ENCODE measurements around the gene AGBL4. TPM values are rescaled to one million over a fixed set of nuclear protein-coding genes. Genes with fewer than 3 reads are reported as not detected.

Gene AGBL4
- total RNA-seq, 2 experiments from 2014 or later: not detected

DNA sequence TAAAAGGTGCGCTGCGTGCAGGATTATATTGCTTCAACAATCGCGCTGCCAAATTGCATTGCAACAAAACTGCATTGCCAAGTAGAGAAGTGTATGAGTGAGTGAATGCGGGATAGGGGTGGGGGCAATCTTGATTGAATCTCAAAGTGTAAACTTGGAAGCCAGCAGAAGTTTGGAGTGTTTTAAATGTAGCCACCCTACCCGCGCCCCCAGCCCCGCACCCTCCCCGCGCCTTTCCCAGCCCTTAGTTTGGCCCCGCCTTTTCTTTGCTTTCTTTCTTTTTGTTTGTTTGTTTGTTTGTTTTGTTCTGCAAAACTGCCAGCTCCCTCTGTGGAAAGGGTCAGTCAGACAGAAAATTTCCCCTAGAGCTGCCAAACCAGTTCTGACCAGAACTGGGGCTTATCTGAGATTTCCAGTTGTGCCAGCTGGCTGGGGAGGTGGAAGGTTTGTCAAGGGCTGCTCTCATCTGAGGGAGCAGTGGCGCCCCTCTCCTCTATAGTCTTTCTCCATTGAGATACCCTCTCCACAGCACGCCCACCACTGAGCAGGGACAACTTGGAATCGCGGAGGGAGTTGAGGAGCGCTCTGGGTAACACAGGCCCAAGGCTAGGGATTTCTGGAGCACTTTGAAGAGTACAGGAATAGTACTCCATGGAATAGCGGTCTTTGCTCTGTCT is 1246.4 kb downstream of the AGBL4 start:
- Mint-ChIP-seq H3K4me3 (peak overlapping the region; percentile 83), H3K9me3 (no peaks in the 10 kb centered on the region), H3K27ac (no peak overlapping the region), H3K27me3 (ENCODE audit: low read depth) (no peaks in the 10 kb centered on the region), H3K4me1 (ENCODE audit: low read depth) (peaks cover 36% of the 10 kb centered on the region), H3K36me3 (ENCODE audit: low read depth) (peaks cover 4% of the 10 kb centered on the region)
- CTCF ChIA-PET: no interaction called here
- no peak for DNase-seq
- intact Hi-C loops (cut with micrococcal nuclease): loop anchor here (2.0 to 10.0 kb wide), 2 partner anchors 13 to 303 kb away; partner anchors contain the start of gene SPATA6

GRCh38 chr1:48776393-48777218 is 1247.1 kb downstream of the AGBL4 start, which contains the start of gene BEND5:
Gene BEND5 (minus strand): TSS chr1:48776891. CDS start chr1:48776831, 60 bp downstream.
- Mint-ChIP-seq H3K4me3 (peak within 1 kb of the TSS; percentile 86), H3K27ac (peak within 1 kb of the TSS; percentile 52), H3K4me1 (ENCODE audit: low read depth) (peaks cover 42% of the 10 kb centered on the region), H3K9me3 (no peaks in the 10 kb centered on the region), H3K36me3 (ENCODE audit: low read depth) (peaks cover 6% of the 10 kb centered on the region), H3K27me3 (ENCODE audit: low read depth) (no peaks in the 10 kb centered on the region)
- DNase-seq: peak; percentile 54
- CTCF ChIA-PET: no interaction called here
- intact Hi-C loops (cut with micrococcal nuclease): loop anchor here (2.0 to 10.0 kb wide), 2 partner anchors 14 to 302 kb away; partner anchors contain the start of gene SPATA6

DNA sequence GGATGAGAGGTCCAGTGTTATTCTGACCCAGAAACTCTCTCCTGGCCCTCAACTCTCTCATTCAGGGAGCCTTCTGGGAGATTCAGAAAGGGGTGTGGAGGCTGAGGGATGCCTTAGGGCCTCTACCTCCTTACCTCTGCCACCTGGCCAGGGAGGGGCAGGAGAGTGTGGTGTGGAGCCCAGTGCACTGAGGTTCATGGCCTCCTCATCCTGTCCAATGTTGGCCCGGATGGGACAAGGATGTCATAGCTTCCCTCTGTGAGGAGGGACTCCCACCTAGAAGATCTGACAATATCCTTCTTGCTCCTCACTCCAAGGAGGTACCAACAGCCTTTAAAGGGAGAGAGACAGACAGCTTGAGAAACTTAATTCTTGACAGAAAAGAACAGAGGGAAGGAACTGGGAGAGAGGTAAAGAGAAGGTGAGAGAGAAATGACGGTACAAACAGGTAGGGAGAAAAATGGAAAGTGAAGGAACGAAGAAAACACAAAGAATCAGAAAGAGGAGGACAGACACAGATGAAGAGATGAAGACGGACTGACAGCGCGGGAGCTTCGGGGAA is 1247.8 kb downstream of the AGBL4 start:
- H3K36me3 Mint-ChIP-seq (ENCODE audit: low read depth): peaks cover 6% of the 10 kb centered on the region
- peak overlapping the region; percentile 52 for H3K27ac Mint-ChIP-seq
- peak overlapping the region; percentile 86 for H3K4me3 Mint-ChIP-seq
- H3K9me3 Mint-ChIP-seq: no peaks in the 10 kb centered on the region
- CTCF ChIA-PET: interaction anchor here (1.6 kb wide), 1 partner anchor 42 kb away, joined by 5 read pairs; no protein-coding TSS in a partner anchor
- DNase-seq: no peak
- no peaks in the 10 kb centered on the region for H3K27me3 Mint-ChIP-seq (ENCODE audit: low read depth)
- H3K4me1 Mint-ChIP-seq (ENCODE audit: low read depth): peaks cover 42% of the 10 kb centered on the region
- intact Hi-C loops (cut with micrococcal nuclease): loop anchor here (2.0 to 10.0 kb wide), 2 partner anchors 15 to 301 kb away; partner anchors contain the start of gene SPATA6

GRCh38 chr1:48773133-48773532 is 1250.6 kb downstream of the AGBL4 start:
- peaks cover 50% of the 10 kb centered on the region for H3K4me1 Mint-ChIP-seq (ENCODE audit: low read depth)
- CTCF ChIA-PET: no interaction called here
- no peaks in the 10 kb centered on the region for H3K9me3 Mint-ChIP-seq
- no peak overlapping the region for H3K27ac Mint-ChIP-seq
- intact Hi-C loops (cut with micrococcal nuclease): loop anchor here (10.0 kb wide), 1 partner anchor 298 kb away; the partner anchor contains the start of gene SPATA6
- DNase-seq: no peak
- peaks cover 6% of the 10 kb centered on the region for H3K36me3 Mint-ChIP-seq (ENCODE audit: low read depth)
- H3K27me3 Mint-ChIP-seq (ENCODE audit: low read depth): no peaks in the 10 kb centered on the region
- H3K4me3 Mint-ChIP-seq: no peak overlapping the region

DNA sequence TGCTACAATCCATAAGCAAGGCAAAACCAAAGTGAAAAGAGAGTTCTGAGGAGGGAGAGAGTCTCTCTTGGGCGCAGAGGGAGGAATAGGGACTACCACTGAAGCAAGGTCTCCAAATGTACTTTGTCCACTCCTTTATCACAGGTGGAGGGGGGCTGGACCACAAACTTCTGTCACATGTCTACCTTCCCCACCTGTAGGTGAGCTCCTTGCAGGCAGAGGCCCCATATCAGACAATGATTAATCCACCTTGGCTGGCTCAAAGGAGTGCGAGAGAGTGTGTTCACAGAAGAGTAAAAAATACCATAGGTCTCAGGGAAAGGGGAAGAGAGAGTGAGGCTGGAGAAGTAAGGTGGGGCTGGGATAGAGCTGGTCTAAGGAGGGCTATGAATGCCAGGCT is 1251.5 kb downstream of the AGBL4 start:
- Mint-ChIP-seq H3K27ac (no peak overlapping the region), H3K4me3 (no peak overlapping the region), H3K4me1 (ENCODE audit: low read depth) (peaks cover 43% of the 10 kb centered on the region), H3K36me3 (ENCODE audit: low read depth) (peaks cover 7% of the 10 kb centered on the region), H3K27me3 (ENCODE audit: low read depth) (no peaks in the 10 kb centered on the region), H3K9me3 (no peaks in the 10 kb centered on the region)
- intact Hi-C loops (cut with micrococcal nuclease): loop anchor here (10.0 kb wide), 1 partner anchor 297 kb away; the partner anchor contains the start of gene SPATA6
- CTCF ChIA-PET: no interaction called here
- DNase-seq: no peak

- H3K9me3 Mint-ChIP-seq: no peaks in the 10 kb centered on the region
- peaks cover 40% of the 10 kb centered on the region for H3K4me1 Mint-ChIP-seq (ENCODE audit: low read depth)
- intact Hi-C loops (cut with micrococcal nuclease): loop anchor here (10.0 kb wide), 1 partner anchor 297 kb away; the partner anchor contains the start of gene SPATA6
- no peak overlapping the region for H3K4me3 Mint-ChIP-seq
- no peak for DNase-seq
- no peaks in the 10 kb centered on the region for H3K27me3 Mint-ChIP-seq (ENCODE audit: low read depth)
- H3K27ac Mint-ChIP-seq: no peak overlapping the region
- CTCF ChIA-PET: no interaction called here
- H3K36me3 Mint-ChIP-seq (ENCODE audit: low read depth): peaks cover 9% of the 10 kb centered on the region
Measured at GRCh38 chr1:48771561-48771960, 1252.2 kb downstream of the AGBL4 start.

GRCh38 chr1:48767975-48768510 is 1255.7 kb downstream of the AGBL4 start:
- peaks cover 20% of the 10 kb centered on the region for H3K4me1 Mint-ChIP-seq (ENCODE audit: low read depth)
- H3K4me3 Mint-ChIP-seq: no peak overlapping the region
- no peaks in the 10 kb centered on the region for H3K9me3 Mint-ChIP-seq
- DNase-seq: no peak
- intact Hi-C loops (cut with micrococcal nuclease): no loop called here
- no peaks in the 10 kb centered on the region for H3K27me3 Mint-ChIP-seq (ENCODE audit: low read depth)
- CTCF ChIA-PET: no interaction called here
- H3K27ac Mint-ChIP-seq: no peak overlapping the region
- H3K36me3 Mint-ChIP-seq (ENCODE audit: low read depth): peaks cover 7% of the 10 kb centered on the region

- Mint-ChIP-seq H3K4me3 (no peak overlapping the region), H3K27me3 (ENCODE audit: low read depth) (no peaks in the 10 kb centered on the region), H3K36me3 (ENCODE audit: low read depth) (peaks cover 6% of the 10 kb centered on the region), H3K27ac (no peak overlapping the region), H3K9me3 (no peaks in the 10 kb centered on the region), H3K4me1 (ENCODE audit: low read depth) (peaks cover 6% of the 10 kb centered on the region)
- intact Hi-C loops (cut with micrococcal nuclease): no loop called here
- CTCF ChIA-PET: interaction anchor here (1.3 kb wide), 1 partner anchor 9 kb away, joined by 3 read pairs; no protein-coding TSS in a partner anchor
- DNase-seq: no peak
Measured at GRCh38 chr1:48765335-48765734, 1258.4 kb downstream of the AGBL4 start.

DNA sequence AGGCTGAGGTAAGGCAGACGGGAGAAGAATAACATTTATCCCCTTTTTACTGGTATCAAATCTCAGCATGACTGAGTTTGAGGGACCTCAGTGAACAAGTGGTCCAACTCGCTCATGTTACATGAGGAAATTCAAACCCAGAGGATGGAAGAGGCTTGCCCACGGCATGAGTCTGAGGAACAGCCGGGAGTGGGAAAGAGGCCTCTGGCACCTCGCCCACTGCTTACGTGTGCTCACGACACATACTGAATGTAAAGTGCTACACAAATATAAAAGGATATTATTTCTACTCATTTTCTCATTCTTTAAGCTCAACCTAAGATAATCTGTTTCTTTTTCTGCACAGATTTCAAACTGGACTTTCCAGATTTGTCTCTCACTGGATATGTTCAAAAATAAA is 1261.8 kb downstream of the AGBL4 start:
- no peak overlapping the region for H3K4me3 Mint-ChIP-seq
- DNase-seq: no peak
- no peaks in the 10 kb centered on the region for H3K4me1 Mint-ChIP-seq (ENCODE audit: low read depth)
- H3K27ac Mint-ChIP-seq: no peak overlapping the region
- no peaks in the 10 kb centered on the region for H3K27me3 Mint-ChIP-seq (ENCODE audit: low read depth)
- intact Hi-C loops (cut with micrococcal nuclease): no loop called here
- H3K36me3 Mint-ChIP-seq (ENCODE audit: low read depth): peaks cover 14% of the 10 kb centered on the region
- no peaks in the 10 kb centered on the region for H3K9me3 Mint-ChIP-seq
- CTCF ChIA-PET: no interaction called here

GRCh38 chr1:48761411-48761810 is 1262.3 kb downstream of the AGBL4 start:
- H3K27me3 Mint-ChIP-seq (ENCODE audit: low read depth): no peaks in the 10 kb centered on the region
- CTCF ChIA-PET: no interaction called here
- DNase-seq: no peak
- H3K4me3 Mint-ChIP-seq: no peak overlapping the region
- no peaks in the 10 kb centered on the region for H3K4me1 Mint-ChIP-seq (ENCODE audit: low read depth)
- peaks cover 14% of the 10 kb centered on the region for H3K36me3 Mint-ChIP-seq (ENCODE audit: low read depth)
- intact Hi-C loops (cut with micrococcal nuclease): no loop called here
- no peak overlapping the region for H3K27ac Mint-ChIP-seq
- no peaks in the 10 kb centered on the region for H3K9me3 Mint-ChIP-seq

- Mint-ChIP-seq H3K9me3 (no peaks in the 10 kb centered on the region), H3K27ac (no peak overlapping the region), H3K4me3 (no peak overlapping the region), H3K4me1 (ENCODE audit: low read depth) (no peaks in the 10 kb centered on the region), H3K36me3 (ENCODE audit: low read depth) (peaks cover 14% of the 10 kb centered on the region), H3K27me3 (ENCODE audit: low read depth) (no peaks in the 10 kb centered on the region)
- intact Hi-C loops (cut with micrococcal nuclease): no loop called here
- no peak for DNase-seq
- CTCF ChIA-PET: no interaction called here
Measured at GRCh38 chr1:48760857-48761256, 1262.9 kb downstream of the AGBL4 start.

- peaks cover 22% of the 10 kb centered on the region for H3K36me3 Mint-ChIP-seq (ENCODE audit: low read depth)
Measured at GRCh38 chr1:48758976-48759375, 1264.8 kb downstream of the AGBL4 start.

More at GRCh38 chr1:48758976-48759375, 1264.8 kb downstream of the AGBL4 start:
- CTCF ChIA-PET: no interaction called here
- Mint-ChIP-seq H3K4me1 (ENCODE audit: low read depth) (no peaks in the 10 kb centered on the region), H3K27me3 (ENCODE audit: low read depth) (no peaks in the 10 kb centered on the region), H3K4me3 (no peak overlapping the region), H3K9me3 (no peaks in the 10 kb centered on the region), H3K27ac (no peak overlapping the region)
- DNase-seq: no peak
- intact Hi-C loops (cut with micrococcal nuclease): no loop called here

Data from activated naive CD4-positive, alpha-beta T cell treated with anti-CD3 and anti-CD28 coated beads for 36 hours (primary cell).